Loucy (cell line): ENCODE measurements around the gene TENT5A.

Experiments used
- H2AFZ ChIP-seq: fragments of 200-600 bp; sonication (generic); 2 replicates; pipeline ENCODE4 v1.6.0; 2016; ENCODE audit warnings: antibody characterized with exemption, mild to moderate bottlenecking, low read length, moderate library complexity
- H3F3A ChIP-seq: fragments of 200-600 bp; 2 replicates; pipeline ENCODE4 v1.6.0; 2016; ENCODE audit warnings: antibody characterized with exemption, low read depth, mild to moderate bottlenecking
- H3K27me3 ChIP-seq: fragments of 200-600 bp; sonication (generic); 2 replicates; pipeline ENCODE4 v1.6.1; 2014; ENCODE audit warnings: low read length, mild to moderate bottlenecking; ENCODE audit not compliant: insufficient read depth, poor library complexity, severe bottlenecking
- H3K36me3 ChIP-seq: fragments of 200-600 bp; sonication (generic); 2 replicates; pipeline ENCODE4 v1.6.1; 2016; ENCODE audit warnings: low read length; ENCODE audit not compliant: insufficient read depth
- H3K4me1 ChIP-seq: fragments of 200-600 bp; sonication (generic); 2 replicates; pipeline ENCODE4 v1.5.1; 2014; ENCODE audit warnings: low read length, mild to moderate bottlenecking; ENCODE audit not compliant: insufficient read depth, poor library complexity, severe bottlenecking
- H3K4me2 ChIP-seq: fragments of 200-600 bp; sonication (generic); 2 replicates; pipeline ENCODE4 v1.6.0; 2014; ENCODE audit warnings: antibody characterized with exemption, low read length, low read depth, mild to moderate bottlenecking; ENCODE audit not compliant: poor library complexity, severe bottlenecking
- H3K4me3 ChIP-seq: fragments of 200-600 bp; sonication (generic); 2 replicates; pipeline ENCODE4 v1.5.1; 2014; ENCODE audit warnings: low read length, mild to moderate bottlenecking, mixed read lengths; ENCODE audit not compliant: poor library complexity, severe bottlenecking
- H3K79me2 ChIP-seq: fragments of 200-600 bp; sonication (generic); 2 replicates; pipeline ENCODE4 v1.6.1; 2014; ENCODE audit warnings: low read length; ENCODE audit not compliant: insufficient read depth
- H3K9ac ChIP-seq: fragments of 200-600 bp; sonication (generic); 2 replicates; pipeline ENCODE4 v1.6.0; 2014; ENCODE audit warnings: mild to moderate bottlenecking, low read depth, low read length, moderate library complexity; ENCODE audit not compliant: poor library complexity, severe bottlenecking
- H3K9me2 ChIP-seq: fragments of 200-600 bp; sonication (generic); replicated peaks from 2 replicates; pipeline ENCODE4 v1.6.1; 2016; ENCODE audit warnings: low read depth, low read length, mixed read lengths
- H3K9me3 ChIP-seq: fragments of 200-600 bp; sonication (generic); 2 replicates; pipeline ENCODE4 v1.6.1; 2014; ENCODE audit warnings: mild to moderate bottlenecking, antibody characterized with exemption, low read length, low read depth; ENCODE audit not compliant: insufficient read depth
- H4K20me1 ChIP-seq: fragments of 200-600 bp; sonication (generic); 2 replicates; pipeline ENCODE4 v1.6.0; 2014; ENCODE audit warnings: antibody characterized with exemption, low read length, mild to moderate bottlenecking; ENCODE audit not compliant: insufficient read depth, poor library complexity, severe bottlenecking
- CTCF ChIP-seq: fragments of 200-600 bp; sonication (generic); conservative IDR thresholded peaks from 2 replicates; pipeline ENCODE4 v1.5.1; 2014; ENCODE audit warnings: mild to moderate bottlenecking, antibody characterized with exemption, low read length
- EZH2phosphoT487 ChIP-seq: fragments of 200-600 bp; IDR thresholded peaks from 2 replicates; pipeline ENCODE4 v1.6.1; 2018; ENCODE audit warnings: antibody characterized with exemption, mild to moderate bottlenecking, moderate library complexity, borderline replicate concordance

The TENT5A gene

GRCh38 chr6:81734500-81735150, 17.9 kb downstream of the TENT5A start:
- H3F3A ChIP-seq = no peaks in the 10 kb centered on the region
- H3K9ac ChIP-seq = no peak overlapping the region
- peaks cover 95% of the 10 kb centered on the region for H3K79me2 ChIP-seq
- no peaks in the 10 kb centered on the region for H3K9me2 ChIP-seq
- H2AFZ ChIP-seq = no peak overlapping the region
- H3K4me1 ChIP-seq = peaks cover 26% of the 10 kb centered on the region
- no peak overlapping the region for H3K4me2 ChIP-seq
- peaks cover 9% of the 10 kb centered on the region; the same call in 1 of the 2 replicates for H3K36me3 ChIP-seq
- H3K9me3 ChIP-seq = peaks cover 9% of the 10 kb centered on the region; the same call in 1 of the 2 replicates
- H3K27me3 ChIP-seq = no peaks in the 10 kb centered on the region
- no peak overlapping the region for H3K4me3 ChIP-seq
- TF ChIP-seq CTCF = no peak
- TF ChIP-seq EZH2phosphoT487 = no peak
- H4K20me1 ChIP-seq = no peaks in the 10 kb centered on the region

GRCh38 chr6:81734081-81734480, 18.4 kb downstream of the TENT5A start:
- TF ChIP-seq EZH2phosphoT487 (no peak), CTCF (peak; percentile 45)
- Histone ChIP-seq H3K9ac (no peak overlapping the region), H4K20me1 (no peaks in the 10 kb centered on the region), H3K9me3 (peaks cover 9% of the 10 kb centered on the region; the same call in 1 of the 2 replicates), H3K4me3 (no peak overlapping the region), H3K79me2 (peaks cover 95% of the 10 kb centered on the region), H2AFZ (no peak overlapping the region), H3K4me1 (peaks cover 26% of the 10 kb centered on the region), H3F3A (no peaks in the 10 kb centered on the region), H3K36me3 (peaks cover 9% of the 10 kb centered on the region; the same call in 1 of the 2 replicates), H3K4me2 (no peak overlapping the region), H3K27me3 (no peaks in the 10 kb centered on the region), H3K9me2 (no peaks in the 10 kb centered on the region)

GRCh38 chr6:81731814-81732213, 20.7 kb downstream of the TENT5A start:
- no peaks in the 10 kb centered on the region for H3F3A ChIP-seq
- peaks cover 9% of the 10 kb centered on the region; the same call in 1 of the 2 replicates for H3K36me3 ChIP-seq

More at GRCh38 chr6:81731814-81732213, 20.7 kb downstream of the TENT5A start:
- no peak overlapping the region for H3K9ac ChIP-seq
- H3K4me1 ChIP-seq = peaks cover 20% of the 10 kb centered on the region
- no peak overlapping the region for H3K4me3 ChIP-seq
- no peaks in the 10 kb centered on the region for H4K20me1 ChIP-seq
- H3K79me2 ChIP-seq = peaks cover 78% of the 10 kb centered on the region
- no peaks in the 10 kb centered on the region for H3K9me2 ChIP-seq
- H3K27me3 ChIP-seq = no peaks in the 10 kb centered on the region
- H3K9me3 ChIP-seq = peaks cover 9% of the 10 kb centered on the region; the same call in 1 of the 2 replicates
- H2AFZ ChIP-seq = no peak overlapping the region
- no peak for TF ChIP-seq EZH2phosphoT487
- TF ChIP-seq CTCF = no peak
- no peak overlapping the region for H3K4me2 ChIP-seq
